ENCODE data around the gene UTRN.

Gene UTRN

DNA sequence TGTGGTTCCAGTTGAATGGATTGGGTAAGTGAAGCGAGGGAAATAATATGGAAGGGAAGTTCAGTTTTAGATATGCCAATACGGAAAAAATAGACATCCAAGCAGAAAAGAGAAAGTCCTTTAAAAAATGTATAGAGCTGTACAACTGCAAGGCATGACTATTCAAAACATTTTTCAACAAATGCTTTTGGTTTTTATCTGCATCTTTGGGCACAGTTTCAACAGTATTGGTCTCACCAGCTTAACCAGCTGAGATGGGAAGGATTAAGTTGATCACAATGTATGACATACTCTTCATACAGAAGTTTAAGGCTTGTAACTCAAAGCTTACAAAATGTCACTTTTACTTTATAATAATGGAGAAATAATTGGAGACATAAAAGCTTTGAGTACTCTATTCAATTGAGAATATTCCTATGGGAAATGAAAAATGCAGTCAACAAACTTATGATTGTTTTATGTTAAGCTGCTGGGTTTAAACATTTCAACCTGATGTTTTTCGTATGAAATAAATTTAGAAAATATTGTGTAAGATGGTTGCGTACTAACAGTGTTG, 16.3 kb upstream of the UTRN start:
- Mint-ChIP-seq H3K4me3 (no peak overlapping the region), H3K36me3 (no peaks in the 10 kb centered on the region), H3K4me1 (peaks cover 17% of the 10 kb centered on the region), H3K27me3 (no peaks in the 10 kb centered on the region), H3K27ac (no peak overlapping the region), H3K9me3 (no peaks in the 10 kb centered on the region)
- no peak for ATAC-seq

DNA sequence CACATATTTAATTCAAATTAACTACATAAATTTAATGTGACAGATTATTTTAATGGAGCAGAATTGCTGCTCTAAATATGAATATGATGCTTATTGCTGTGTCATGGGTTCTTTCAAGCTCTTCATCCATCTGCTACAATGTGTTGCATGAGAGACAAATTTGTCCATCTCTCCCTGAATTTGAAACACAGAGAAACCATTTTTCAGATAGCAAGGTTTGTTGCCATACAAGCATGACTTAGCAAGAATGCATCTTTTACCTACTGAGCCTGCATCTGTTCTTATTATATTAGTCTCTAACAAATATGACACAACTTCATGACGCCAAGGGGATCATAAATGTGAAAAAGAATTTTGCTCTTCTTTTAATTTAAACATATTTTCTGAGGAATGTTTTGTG, 8.0 kb upstream of the UTRN start:
- no peaks in the 10 kb centered on the region for H3K36me3 Mint-ChIP-seq
- no peak overlapping the region for H3K4me3 Mint-ChIP-seq
- ATAC-seq, result no peak
- H3K4me1 Mint-ChIP-seq, result no peaks in the 10 kb centered on the region
- peaks cover 1% of the 10 kb centered on the region for H3K27me3 Mint-ChIP-seq
- H3K27ac Mint-ChIP-seq, result no peak overlapping the region
- no peaks in the 10 kb centered on the region for H3K9me3 Mint-ChIP-seq

DNA sequence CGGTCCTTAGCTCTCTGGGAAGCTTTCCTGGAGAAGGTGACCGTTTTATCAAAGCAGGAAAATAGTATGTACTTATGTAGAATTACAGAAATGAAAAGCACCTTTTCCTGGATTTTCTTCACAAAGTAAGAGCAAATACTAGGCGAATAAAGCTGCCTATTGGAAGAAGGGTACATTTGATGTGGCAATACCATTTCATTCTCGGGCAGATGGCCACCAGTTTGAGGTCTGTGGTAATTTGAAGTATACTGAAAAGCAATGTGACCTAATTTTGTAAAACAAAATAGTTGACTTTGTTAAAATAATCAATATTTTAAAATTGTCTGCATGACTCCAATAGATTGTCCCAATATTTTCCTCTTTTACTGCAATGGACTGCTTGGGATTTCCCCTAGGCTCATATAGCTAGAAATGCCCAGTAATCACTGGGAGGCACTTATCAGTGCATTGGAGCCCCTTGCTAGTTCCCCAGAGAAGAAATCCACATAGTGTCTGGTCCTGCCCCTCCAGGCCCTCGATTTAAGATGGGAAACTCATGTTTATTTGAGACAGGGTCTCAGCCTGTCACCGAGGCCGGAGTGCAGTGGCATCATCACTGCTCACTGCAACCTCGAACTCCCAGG, 7.4 kb upstream of the UTRN start:
- ATAC-seq, result no peak
- no peaks in the 10 kb centered on the region for H3K4me1 Mint-ChIP-seq
- no peak overlapping the region for H3K27ac Mint-ChIP-seq
- H3K9me3 Mint-ChIP-seq, result no peaks in the 10 kb centered on the region
- no peaks in the 10 kb centered on the region for H3K36me3 Mint-ChIP-seq
- H3K27me3 Mint-ChIP-seq, result peaks cover 6% of the 10 kb centered on the region
- no peak overlapping the region for H3K4me3 Mint-ChIP-seq

DNA sequence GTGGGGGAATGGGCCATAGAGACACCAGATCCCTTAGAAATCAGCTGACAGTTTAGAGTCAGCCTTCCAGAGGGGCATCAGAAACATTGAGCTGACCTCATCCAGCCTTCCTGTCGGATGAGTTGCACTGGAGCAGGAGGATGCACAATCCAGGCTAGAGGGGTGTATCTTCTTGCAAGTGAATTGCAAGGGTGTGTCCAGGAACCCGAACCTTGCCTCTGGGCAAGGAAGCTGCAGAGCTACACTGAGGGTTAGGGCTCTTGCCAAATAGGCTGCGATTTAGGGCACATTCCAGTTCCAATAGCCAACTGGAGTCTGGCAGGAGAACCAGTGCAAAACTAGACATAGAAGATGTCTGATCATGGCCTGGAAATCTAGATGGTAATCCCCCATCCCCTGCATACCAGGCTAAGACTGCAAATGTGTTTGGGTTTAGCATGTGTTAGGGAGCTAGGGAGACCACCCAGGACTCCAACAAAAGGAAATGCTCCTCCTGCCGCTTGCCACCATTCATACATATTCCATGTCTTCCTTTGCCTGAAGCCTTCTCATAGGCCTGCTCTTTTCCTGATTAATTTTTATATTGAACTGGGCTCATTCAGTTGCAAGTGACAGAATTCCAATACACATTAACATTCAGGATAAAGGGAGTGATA, 6.3 kb upstream of the UTRN start:
- H3K36me3 Mint-ChIP-seq, result no peaks in the 10 kb centered on the region
- no peak overlapping the region for H3K27ac Mint-ChIP-seq
- peaks cover 2% of the 10 kb centered on the region for H3K4me1 Mint-ChIP-seq
- H3K9me3 Mint-ChIP-seq, result no peaks in the 10 kb centered on the region
- ATAC-seq, result no peak
- peaks cover 16% of the 10 kb centered on the region for H3K27me3 Mint-ChIP-seq
- H3K4me3 Mint-ChIP-seq, result no peak overlapping the region

DNA sequence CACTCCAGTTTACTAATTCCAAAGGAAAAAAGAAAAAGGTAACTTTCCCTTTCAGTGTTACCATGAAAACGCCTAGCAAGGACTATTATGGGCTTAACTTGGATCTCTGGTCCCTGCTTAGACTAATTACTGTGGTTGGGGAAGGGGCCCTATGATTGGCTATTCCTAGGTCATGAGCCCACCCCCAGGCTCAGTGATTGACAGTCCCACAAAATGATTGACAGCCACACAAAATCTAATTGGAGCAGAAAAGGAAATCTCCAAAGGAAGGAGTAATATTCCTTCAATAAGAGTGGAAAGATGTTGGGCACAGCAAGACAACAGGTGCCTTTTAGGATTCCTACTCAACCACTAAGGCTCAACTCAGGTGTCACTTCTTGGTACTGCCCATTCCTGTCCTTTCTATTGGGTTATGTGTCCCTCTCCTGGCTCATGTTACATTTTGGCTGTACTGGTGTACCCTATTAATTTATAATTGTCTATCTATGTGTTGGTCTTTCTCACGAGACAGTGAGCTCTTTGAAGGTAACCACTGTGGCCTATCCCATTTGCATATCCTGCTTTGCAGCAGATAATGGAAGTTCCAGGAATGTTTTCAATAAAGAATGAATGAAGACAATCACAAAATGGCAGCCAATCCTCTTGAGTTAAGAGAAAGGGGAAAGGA, 5.5 kb upstream of the UTRN start:
- no peak for ATAC-seq
- Mint-ChIP-seq H3K9me3 (no peaks in the 10 kb centered on the region), H3K27ac (no peak overlapping the region), H3K36me3 (no peaks in the 10 kb centered on the region), H3K27me3 (peaks cover 25% of the 10 kb centered on the region), H3K4me1 (peaks cover 10% of the 10 kb centered on the region), H3K4me3 (no peak overlapping the region)

DNA sequence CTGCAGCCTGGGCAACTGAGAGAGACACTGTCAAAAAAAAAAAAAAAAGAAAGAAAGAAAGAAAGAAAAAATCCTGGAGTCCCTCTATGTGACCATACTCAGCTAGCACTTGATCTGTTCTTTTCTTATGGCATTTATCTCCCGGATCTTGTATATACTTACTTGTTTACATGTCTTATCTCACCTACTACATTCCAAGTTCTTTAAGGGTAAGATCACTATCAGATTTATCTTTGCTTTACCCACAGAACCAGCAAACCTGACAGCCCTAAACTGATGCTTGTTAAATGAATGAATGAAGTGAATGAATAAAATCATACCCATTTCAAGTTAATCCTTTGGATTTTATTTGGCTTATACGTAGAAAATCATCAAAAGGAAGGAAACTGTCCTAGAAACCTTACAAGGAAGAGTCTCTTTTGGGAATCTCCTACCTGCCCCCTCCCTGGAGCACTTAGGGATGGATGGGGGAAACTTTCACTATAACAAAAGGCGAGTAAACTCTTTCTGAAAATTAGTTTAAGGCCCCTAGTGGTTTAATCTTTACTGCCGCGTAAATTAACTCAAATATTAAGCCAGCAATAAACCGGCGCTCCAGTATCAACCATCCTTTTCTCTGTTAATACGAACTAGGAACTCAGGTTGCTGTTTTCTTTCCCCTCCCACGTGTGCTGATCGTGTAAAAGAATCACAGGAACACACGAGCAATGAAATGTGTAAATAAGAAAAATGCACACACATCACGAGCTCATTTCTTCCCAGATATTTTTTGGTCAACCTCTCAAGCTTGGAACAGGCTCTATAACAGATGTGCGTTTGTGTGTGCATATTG, 1.3 kb upstream of the UTRN start:
- Mint-ChIP-seq H3K27me3 (peaks cover 50% of the 10 kb centered on the region), H3K36me3 (no peaks in the 10 kb centered on the region), H3K27ac (peak overlapping the region; percentile 85), H3K9me3 (no peaks in the 10 kb centered on the region), H3K4me1 (peaks cover 32% of the 10 kb centered on the region), H3K4me3 (peak overlapping the region; percentile 95)
- no peak for ATAC-seq

DNA sequence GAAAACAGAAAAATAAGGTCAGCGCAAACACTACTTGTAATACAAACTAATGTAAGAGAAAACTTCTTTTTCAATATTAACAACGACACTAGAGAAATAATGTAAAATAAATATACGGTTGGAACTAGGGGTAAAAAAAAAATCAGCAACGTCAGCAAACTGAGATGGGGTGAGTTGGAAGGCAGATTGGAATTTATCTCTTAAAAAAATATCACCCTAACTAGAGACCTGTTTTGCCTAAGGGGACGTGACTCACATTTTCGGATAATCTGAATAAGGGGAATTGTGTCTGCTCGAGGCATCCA, 705 bp upstream of the UTRN start:
- Mint-ChIP-seq H3K27ac (peak overlapping the region; percentile 85), H3K4me3 (peak overlapping the region; percentile 95)

DNA sequence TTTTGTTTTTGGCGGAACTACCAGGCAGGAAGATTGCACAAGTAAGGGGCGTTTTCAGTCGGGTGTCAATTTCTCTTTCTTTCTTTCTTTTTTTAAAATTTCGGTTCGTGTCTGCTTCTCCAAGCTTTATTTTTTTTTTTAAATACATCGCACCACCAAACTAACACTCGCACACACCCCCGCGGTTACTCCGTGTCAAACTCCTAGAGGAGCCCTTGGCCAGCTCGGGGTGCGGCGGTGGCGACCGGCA, 338 bp downstream of the UTRN start:
- H3K9me3 Mint-ChIP-seq, result no peaks in the 10 kb centered on the region
- peak overlapping the region; percentile 95 for H3K4me3 Mint-ChIP-seq
- peaks cover 50% of the 10 kb centered on the region for H3K27me3 Mint-ChIP-seq
- no peaks in the 10 kb centered on the region for H3K36me3 Mint-ChIP-seq
- ATAC-seq, result no peak
- peak overlapping the region; percentile 85 for H3K27ac Mint-ChIP-seq
- peaks cover 32% of the 10 kb centered on the region for H3K4me1 Mint-ChIP-seq

More for the DNA sequence above, 705 bp upstream of the UTRN start:
- Mint-ChIP-seq H3K9me3 (no peaks in the 10 kb centered on the region), H3K36me3 (no peaks in the 10 kb centered on the region), H3K4me1 (peaks cover 32% of the 10 kb centered on the region), H3K27me3 (peaks cover 50% of the 10 kb centered on the region)
- ATAC-seq, result no peak

DNA sequence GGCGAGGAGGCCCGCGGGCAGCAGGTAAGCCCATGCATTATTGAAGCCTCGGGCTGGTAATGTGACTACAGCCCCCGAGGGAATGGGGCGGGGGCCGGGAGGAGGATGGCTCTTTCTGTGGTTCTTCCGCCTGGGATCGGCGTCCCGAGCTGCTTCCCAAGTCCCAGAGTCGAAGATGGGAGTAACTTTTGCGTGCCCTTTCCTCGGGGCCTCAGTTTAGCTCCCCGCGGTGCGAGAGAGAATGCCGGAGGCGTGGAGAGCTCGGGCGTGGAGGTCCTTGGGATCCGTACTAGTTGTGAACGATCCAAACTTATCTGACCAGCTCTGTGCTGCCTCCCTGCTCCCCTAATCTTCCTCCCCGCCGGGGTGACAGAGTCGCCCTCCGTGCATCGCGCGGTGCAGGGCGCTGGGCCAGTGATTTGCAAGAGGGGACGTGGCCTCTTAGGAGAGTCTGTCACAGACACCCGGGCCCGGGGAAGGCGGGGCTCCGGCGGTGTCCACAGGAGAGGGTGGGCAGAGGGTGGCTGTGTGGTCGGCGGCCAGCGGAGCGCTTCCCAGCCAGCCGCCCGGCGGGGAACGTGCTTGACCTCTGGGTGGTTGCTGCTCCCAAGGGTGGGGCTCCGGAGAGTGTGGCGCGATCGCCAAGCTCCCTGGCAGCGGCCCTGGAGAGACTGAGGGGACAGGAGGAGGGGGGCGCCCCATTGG, 815 bp downstream of the UTRN start:
- H3K27me3 Mint-ChIP-seq, result peaks cover 50% of the 10 kb centered on the region
- peak overlapping the region; percentile 85 for H3K27ac Mint-ChIP-seq
- peak overlapping the region; percentile 95 for H3K4me3 Mint-ChIP-seq
- peak; percentile 73 for ATAC-seq
- H3K36me3 Mint-ChIP-seq, result no peaks in the 10 kb centered on the region
- H3K9me3 Mint-ChIP-seq, result no peaks in the 10 kb centered on the region
- H3K4me1 Mint-ChIP-seq, result peaks cover 32% of the 10 kb centered on the region

DNA sequence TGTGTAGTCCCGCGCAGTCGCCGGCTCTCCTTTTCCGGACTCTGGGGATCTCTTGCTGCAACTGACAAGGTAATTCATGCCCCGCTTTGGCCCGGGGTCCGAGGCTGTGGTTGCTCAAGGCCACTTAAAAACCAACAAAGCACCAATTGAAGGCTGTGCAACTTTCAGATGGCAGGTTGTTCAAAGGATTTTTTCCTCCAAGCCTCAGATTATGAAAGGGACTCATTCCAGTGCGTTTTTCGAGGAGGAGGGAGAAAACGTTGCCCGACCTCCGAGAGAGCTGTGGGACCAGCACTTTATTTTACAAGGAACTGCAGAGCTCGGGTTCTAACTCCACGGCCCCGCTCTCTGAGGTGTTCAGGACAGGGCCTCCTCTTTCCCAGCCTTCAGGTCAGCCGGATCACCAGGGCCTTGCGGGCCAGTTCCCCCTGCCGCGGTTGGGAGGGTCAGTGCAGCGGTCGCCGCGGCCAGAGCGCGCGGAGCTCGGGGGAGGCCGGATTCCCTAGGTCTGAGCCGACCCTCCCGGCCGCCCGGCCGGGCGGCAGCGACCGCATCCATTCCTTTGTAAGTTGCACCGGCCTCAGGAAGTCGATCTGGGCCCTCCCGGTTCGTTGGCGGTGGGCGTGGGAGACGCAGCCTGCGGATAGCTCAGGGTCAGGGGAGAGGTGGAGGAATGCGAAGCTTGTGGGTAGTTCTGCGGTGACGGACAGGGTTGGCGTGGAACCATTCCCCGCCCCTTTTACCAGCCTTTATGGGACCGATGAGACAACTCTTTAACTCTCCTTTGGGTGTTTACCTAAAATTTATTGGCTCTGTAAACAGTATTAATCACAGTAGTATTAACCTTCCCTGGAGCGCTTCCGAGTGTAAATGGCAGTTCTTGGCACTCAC, 1.6 kb downstream of the UTRN start:
- ATAC-seq, result no peak
- H3K4me3 Mint-ChIP-seq, result peak overlapping the region; percentile 95
- H3K27ac Mint-ChIP-seq, result no peak overlapping the region
- H3K27me3 Mint-ChIP-seq, result peaks cover 50% of the 10 kb centered on the region
- H3K4me1 Mint-ChIP-seq, result peaks cover 32% of the 10 kb centered on the region
- H3K9me3 Mint-ChIP-seq, result no peaks in the 10 kb centered on the region
- no peaks in the 10 kb centered on the region for H3K36me3 Mint-ChIP-seq

DNA sequence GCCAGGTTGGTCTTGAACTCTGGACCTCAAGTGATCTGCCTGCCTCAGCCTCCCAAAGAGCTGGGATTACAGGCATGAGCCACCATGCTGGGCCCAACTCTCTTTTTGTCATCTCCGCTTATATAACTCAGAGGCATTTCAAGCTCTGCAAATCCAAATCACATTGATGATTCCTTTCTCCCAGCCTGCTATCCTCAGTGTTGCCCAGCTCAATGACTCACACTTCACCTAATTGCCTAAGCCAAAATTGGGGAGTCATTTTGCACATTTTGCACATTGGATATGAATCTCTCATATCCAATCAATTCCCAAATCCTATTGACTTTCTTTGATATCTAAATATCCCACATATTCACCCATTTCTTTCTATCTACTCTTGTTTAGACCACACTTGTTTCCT, 3.9 kb downstream of the UTRN start:
- ATAC-seq, result no peak
- Mint-ChIP-seq H3K27me3 (peaks cover 32% of the 10 kb centered on the region), H3K9me3 (no peaks in the 10 kb centered on the region), H3K4me1 (peaks cover 27% of the 10 kb centered on the region), H3K27ac (no peak overlapping the region), H3K36me3 (no peaks in the 10 kb centered on the region), H3K4me3 (no peak overlapping the region)

DNA sequence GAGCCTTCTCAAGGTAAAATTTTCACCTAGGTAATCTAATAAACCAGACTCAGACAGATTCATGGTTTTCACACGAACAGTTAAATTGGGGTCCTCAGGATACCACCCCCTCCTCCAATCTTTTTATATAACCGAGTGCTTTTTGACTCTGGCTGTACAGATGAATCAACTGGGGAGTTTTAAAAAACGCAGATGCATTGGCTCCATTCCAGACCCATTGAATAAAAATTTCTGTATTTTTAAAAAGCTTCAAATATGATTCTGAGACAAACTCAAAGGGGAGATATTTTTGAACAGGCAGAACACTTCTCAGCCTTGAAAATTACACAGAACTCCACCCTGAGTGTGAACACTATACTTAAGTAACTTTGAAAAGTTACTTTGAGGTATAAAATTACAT, 7.2 kb downstream of the UTRN start:
- ATAC-seq, result no peak
- H3K9me3 Mint-ChIP-seq, result peaks cover 3% of the 10 kb centered on the region
- H3K27ac Mint-ChIP-seq, result no peak overlapping the region
- no peak overlapping the region for H3K4me3 Mint-ChIP-seq
- no peaks in the 10 kb centered on the region for H3K27me3 Mint-ChIP-seq
- H3K4me1 Mint-ChIP-seq, result peaks cover 7% of the 10 kb centered on the region
- H3K36me3 Mint-ChIP-seq, result no peaks in the 10 kb centered on the region

DNA sequence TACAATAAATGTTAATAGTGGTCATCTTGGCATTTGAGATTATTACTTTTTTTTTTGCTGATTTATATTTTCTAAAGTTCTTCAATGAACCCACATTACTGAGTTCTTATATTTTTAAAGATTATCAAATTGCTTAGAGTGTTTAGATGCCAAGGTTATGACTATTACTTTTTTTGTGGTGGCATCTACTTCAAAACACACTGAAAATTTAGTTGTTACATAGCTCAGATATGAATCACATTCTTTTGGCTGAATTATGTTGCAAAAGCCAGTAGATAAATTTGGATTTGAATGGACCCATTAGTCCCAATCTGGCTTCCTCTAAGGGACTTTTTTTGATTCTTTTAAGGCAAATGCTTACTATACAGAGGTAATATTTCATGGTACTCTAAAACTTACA, 8.9 kb downstream of the UTRN start:
- Mint-ChIP-seq H3K36me3 (no peaks in the 10 kb centered on the region), H3K4me1 (peaks cover 10% of the 10 kb centered on the region), H3K27me3 (no peaks in the 10 kb centered on the region), H3K4me3 (no peak overlapping the region), H3K9me3 (peaks cover 3% of the 10 kb centered on the region), H3K27ac (no peak overlapping the region)
- ATAC-seq, result no peak

DNA sequence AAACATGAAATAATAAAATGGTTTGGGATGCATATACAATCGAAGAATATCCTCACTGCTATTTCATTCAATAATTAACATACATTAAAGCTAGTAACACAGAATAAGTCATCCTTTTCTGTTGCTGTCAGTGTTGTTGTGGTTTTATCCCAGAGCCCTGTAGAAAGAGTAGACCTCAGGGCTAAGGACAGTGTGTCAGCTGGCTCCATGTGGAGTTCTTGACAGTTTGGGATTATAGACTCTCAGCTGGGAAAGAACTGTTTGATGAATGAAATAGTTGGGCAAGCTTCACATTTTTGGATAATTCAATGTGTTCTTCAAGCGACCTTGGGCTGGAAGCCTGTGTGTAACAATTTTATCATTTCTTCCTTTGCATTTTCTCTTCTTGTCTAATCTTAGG, 10.1 kb downstream of the UTRN start:
- Mint-ChIP-seq H3K27ac (no peak overlapping the region), H3K36me3 (no peaks in the 10 kb centered on the region), H3K4me1 (peaks cover 10% of the 10 kb centered on the region)

More for the DNA sequence above, 10.1 kb downstream of the UTRN start:
- no peak for ATAC-seq
- Mint-ChIP-seq H3K27me3 (no peaks in the 10 kb centered on the region), H3K4me3 (no peak overlapping the region), H3K9me3 (peaks cover 3% of the 10 kb centered on the region)
